HG02870 (cell line): ENCODE results near the gene SLC43A1.
"Not testable (repeated sequence)": the region's sequence is repeated elsewhere in the genome, so short reads cannot be mapped to it uniquely, and the experiment has no call there.

ENCODE experiments used
- ATAC-seq: cut with Tn5 transposase; IDR thresholded peaks from one replicate; pipeline ENCODE4 v1.9.1; 2021; ENCODE audit warnings: mild to moderate bottlenecking, moderate library complexity; ENCODE audit not compliant: unreplicated experiment

The SLC43A1 gene

GRCh38 chr11:57462597-57462996 lies 52.9 kb downstream of the SLC43A1 start:
- no peak for ATAC-seq

GRCh38 chr11:57461841-57462489 lies 53.5 kb downstream of the SLC43A1 start:
- no peak for ATAC-seq

- ATAC-seq, result no peak
Measured at GRCh38 chr11:57460758-57461749, 54.4 kb downstream of the SLC43A1 start.

GRCh38 chr11:57460022-57460757 lies 55.3 kb downstream of the SLC43A1 start, which contains the start of gene RTN4RL2:
TSS of gene RTN4RL2 (plus strand) at chr11:57460528. CDS start at chr11:57460866, 338 bp downstream.
- ATAC-seq, result peak; percentile 41

- ATAC-seq, result no peak
Measured at GRCh38 chr11:57459164-57460021, 56.1 kb downstream of the SLC43A1 start.

- no peak for ATAC-seq
Measured at GRCh38 chr11:57458410-57459163, 56.9 kb downstream of the SLC43A1 start.

GRCh38 chr11:57458060-57458409 lies 57.5 kb downstream of the SLC43A1 start:
- ATAC-seq, result no peak

GRCh38 chr11:57457643-57458023 lies 57.9 kb downstream of the SLC43A1 start:
- peak; percentile 17 for ATAC-seq

- ATAC-seq, result peak; percentile 55
Measured at GRCh38 chr11:57456960-57457642, 58.4 kb downstream of the SLC43A1 start.

GRCh38 chr11:57453543-57454177 lies 61.8 kb downstream of the SLC43A1 start:
- no peak for ATAC-seq

GRCh38 chr11:57446055-57446454 lies 69.4 kb downstream of the SLC43A1 start:
- no peak for ATAC-seq

- ATAC-seq, result not testable (repeated sequence)
Measured at GRCh38 chr11:57445122-57445394, 70.4 kb downstream of the SLC43A1 start.

GRCh38 chr11:57444362-57445121 lies 71.0 kb downstream of the SLC43A1 start:
- no peak for ATAC-seq

- no peak for ATAC-seq
Measured at GRCh38 chr11:57440744-57441414, 74.6 kb downstream of the SLC43A1 start.

GRCh38 chr11:57439786-57440185 lies 75.7 kb downstream of the SLC43A1 start:
- ATAC-seq, result no peak

GRCh38 chr11:57438345-57439285 lies 76.9 kb downstream of the SLC43A1 start:
- no peak for ATAC-seq
